Dermis blood vessel endothelial cell (primary cell): Measurements from ENCODE around the gene LKAAEAR1. TPM values are rescaled to one million over a fixed set of nuclear protein-coding genes. Genes with fewer than 3 reads are reported as not detected.

Experiments
- DNase-seq: peaks from one replicate; pipeline ENCODE4 v3.0.0; 2010
- total RNA-seq: library from RNA; depleted of rRNA; stranded (reverse); fragments of >200 nt; gene quantifications from 2 replicates; pipeline ENCODE4 v1.2.3, GENCODE V29; 2014

The LKAAEAR1 gene
- total RNA-seq, 1 donor from 2014 or later, result not detected

GRCh38 chr20:64050261-64051032, 33.8 kb downstream of the LKAAEAR1 start:
- no peak for DNase-seq

GRCh38 chr20:64049878-64050260, 34.3 kb downstream of the LKAAEAR1 start:
- DNase-seq, result peak; percentile 51

- DNase-seq, result peak; percentile 81
Measured at GRCh38 chr20:64049060-64049877, 34.9 kb downstream of the LKAAEAR1 start, which contains the start of gene SOX18. TSS of gene SOX18 (minus strand) at chr20:64049639. CDS start at chr20:64049516, 123 bp downstream.

GRCh38 chr20:64048402-64049044, 35.7 kb downstream of the LKAAEAR1 start:
- peak; percentile 49 for DNase-seq

GRCh38 chr20:64047968-64048401, 36.2 kb downstream of the LKAAEAR1 start:
- no peak for DNase-seq

GRCh38 chr20:64047046-64047389, 37.2 kb downstream of the LKAAEAR1 start:
- no peak for DNase-seq

- peak; percentile 54 for DNase-seq
Measured at GRCh38 chr20:64045346-64046011, 38.7 kb downstream of the LKAAEAR1 start.

- peak; percentile 88 for DNase-seq
Measured at GRCh38 chr20:64044484-64045247, 39.5 kb downstream of the LKAAEAR1 start.

- DNase-seq, result no peak
Measured at GRCh38 chr20:64043768-64044167, 40.4 kb downstream of the LKAAEAR1 start.

- DNase-seq, result peak; percentile 70
Measured at GRCh38 chr20:64042054-64042781, 42.0 kb downstream of the LKAAEAR1 start.

GRCh38 chr20:64041781-64042053, 42.5 kb downstream of the LKAAEAR1 start:
- DNase-seq, result no peak

- no peak for DNase-seq
Measured at GRCh38 chr20:64041040-64041780, 43.0 kb downstream of the LKAAEAR1 start.

GRCh38 chr20:64040231-64041039, 43.8 kb downstream of the LKAAEAR1 start:
- no peak for DNase-seq

- DNase-seq, result no peak
Measured at GRCh38 chr20:64039293-64040160, 44.7 kb downstream of the LKAAEAR1 start.

GRCh38 chr20:64038565-64039292, 45.5 kb downstream of the LKAAEAR1 start:
- DNase-seq, result peak; percentile 96

- no peak for DNase-seq
Measured at GRCh38 chr20:64038224-64038564, 46.0 kb downstream of the LKAAEAR1 start.

- peak; percentile 41 for DNase-seq
Measured at GRCh38 chr20:64037498-64038213, 46.5 kb downstream of the LKAAEAR1 start.

GRCh38 chr20:64037199-64037497, 47.0 kb downstream of the LKAAEAR1 start:
- no peak for DNase-seq
